ENCODE measurements around the gene SRGAP3. TPM values are rescaled to one million over a fixed set of nuclear protein-coding genes. Genes with fewer than 3 reads are reported as not detected.

Gene SRGAP3
- total and polyA plus RNA-seq, 5 experiments from 2014 or later: 0.73 to 2.5 (median 1.8) TPM

- Mint-ChIP-seq H3K4me3 (no peak overlapping the region), H3K27me3 (no peaks in the 10 kb centered on the region), H3K9me3 (peaks cover 0 to 2% (median 0%) of the 10 kb centered on the region in 9 donors), H3K4me1 (peaks cover 0 to 4% (median 0%) of the 10 kb centered on the region in 4 donors), H3K27ac (no peak overlapping the region), H3K36me3 (peaks cover 0 to 4% (median 0%) of the 10 kb centered on the region in 3 donors)
- ATAC-seq (no peak), DNase-seq (no peak)
- POLR2A ChIA-PET: no interaction called here
Measured at GRCh38 chr3:9231937-9232336, 17.5 kb downstream of the SRGAP3 start.

DNA sequence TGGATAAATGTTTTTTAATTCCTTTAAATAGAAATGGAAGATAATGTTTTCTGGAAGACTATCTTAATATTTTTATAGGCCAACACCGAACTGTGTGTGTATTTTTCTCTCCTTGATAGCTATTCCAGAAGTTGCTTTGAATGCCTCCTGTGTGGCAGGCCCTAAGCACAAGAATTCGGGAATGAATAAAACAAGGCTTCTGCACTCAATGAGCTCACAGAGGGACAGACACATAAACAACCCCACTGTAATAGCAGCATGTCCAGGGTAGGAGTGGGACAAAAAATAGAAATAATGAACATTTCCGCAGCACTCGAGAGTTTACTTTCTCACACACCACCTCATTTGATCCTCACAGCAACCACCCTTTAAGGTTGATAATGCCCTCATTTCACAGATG, 18.0 kb downstream of the SRGAP3 start:
- H3K27ac Mint-ChIP-seq: no peak overlapping the region
- peaks cover 0 to 2% (median 0%) of the 10 kb centered on the region in 9 donors for H3K9me3 Mint-ChIP-seq
- POLR2A ChIA-PET: no interaction called here
- ATAC-seq: no peak
- DNase-seq: no peak
- H3K27me3 Mint-ChIP-seq: no peaks in the 10 kb centered on the region
- peaks cover 0 to 4% (median 0%) of the 10 kb centered on the region in 3 donors for H3K36me3 Mint-ChIP-seq
- H3K4me1 Mint-ChIP-seq: peaks cover 0 to 4% (median 0%) of the 10 kb centered on the region in 4 donors
- H3K4me3 Mint-ChIP-seq: no peak overlapping the region

- H3K27me3 Mint-ChIP-seq: no peaks in the 10 kb centered on the region
- POLR2A ChIA-PET: no interaction called here
- no peak overlapping the region for H3K27ac Mint-ChIP-seq
- no peak for DNase-seq
- H3K4me3 Mint-ChIP-seq: no peak overlapping the region
- peaks cover 0 to 3% (median 0%) of the 10 kb centered on the region in 3 donors for H3K36me3 Mint-ChIP-seq
- peaks cover 0 to 1% (median 0%) of the 10 kb centered on the region in 9 donors for H3K9me3 Mint-ChIP-seq
- ATAC-seq: no peak
- H3K4me1 Mint-ChIP-seq: peaks cover 0 to 4% (median 0%) of the 10 kb centered on the region in 4 donors
Measured at GRCh38 chr3:9231006-9231405, 18.4 kb downstream of the SRGAP3 start.

DNA sequence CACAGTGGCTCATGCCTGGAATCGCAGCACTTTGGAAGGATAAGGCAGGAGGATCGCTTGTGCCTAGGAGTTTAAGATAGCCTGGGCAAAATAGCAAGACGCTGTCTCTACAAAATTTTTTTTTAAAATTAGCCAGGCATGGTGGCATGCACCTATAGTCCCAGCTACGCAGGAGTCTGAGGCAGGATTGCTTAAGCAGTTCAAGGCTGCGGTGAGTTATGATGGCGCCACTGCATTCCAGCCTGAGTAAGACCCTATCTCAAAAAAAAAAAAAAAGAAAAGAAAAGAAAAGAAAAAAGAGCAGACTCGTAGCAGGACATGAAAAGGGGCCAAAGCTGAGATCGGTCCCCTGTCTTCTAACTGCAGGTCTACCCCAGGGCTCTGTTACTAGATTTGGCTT, 18.9 kb downstream of the SRGAP3 start:
- H3K36me3 Mint-ChIP-seq: no peaks in the 10 kb centered on the region
- no peak overlapping the region for H3K27ac Mint-ChIP-seq
- no peaks in the 10 kb centered on the region for H3K9me3 Mint-ChIP-seq
- POLR2A ChIA-PET: no interaction called here
- H3K4me1 Mint-ChIP-seq: peaks cover 0 to 4% (median 0%) of the 10 kb centered on the region in 4 donors
- ATAC-seq (no peak), DNase-seq (no peak)
- H3K27me3 Mint-ChIP-seq: no peaks in the 10 kb centered on the region
- no peak overlapping the region for H3K4me3 Mint-ChIP-seq

DNA sequence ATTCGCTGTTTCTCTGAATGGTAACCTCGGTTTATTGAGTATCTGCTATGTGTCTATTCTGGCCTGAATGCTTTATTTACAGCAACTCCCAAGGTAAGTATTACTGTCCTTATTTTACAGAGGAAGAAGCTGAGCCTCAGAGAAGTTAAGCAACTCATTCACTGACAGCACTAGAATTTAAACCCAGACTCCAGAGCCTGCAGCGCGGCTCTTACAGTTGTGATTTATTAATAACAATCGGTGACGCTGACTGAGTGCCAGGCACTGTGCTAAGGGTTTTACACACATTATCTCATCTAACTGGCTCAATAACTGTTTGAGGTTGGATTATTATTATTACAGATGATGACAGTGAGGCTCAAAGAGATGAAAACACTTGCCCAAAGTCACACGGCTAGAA, 19.6 kb downstream of the SRGAP3 start:
- DNase-seq: no peak
- Mint-ChIP-seq H3K4me3 (no peak overlapping the region), H3K36me3 (no peaks in the 10 kb centered on the region), H3K27me3 (no peaks in the 10 kb centered on the region), H3K4me1 (peaks cover 0 to 4% (median 0%) of the 10 kb centered on the region in 4 donors), H3K27ac (no peak overlapping the region), H3K9me3 (no peaks in the 10 kb centered on the region)
- no peak for ATAC-seq
- POLR2A ChIA-PET: no interaction called here

- Mint-ChIP-seq H3K27ac (no peak overlapping the region), H3K9me3 (no peaks in the 10 kb centered on the region), H3K4me1 (peaks cover 0 to 4% (median 0%) of the 10 kb centered on the region in 4 donors), H3K27me3 (no peaks in the 10 kb centered on the region), H3K4me3 (no peak overlapping the region), H3K36me3 (no peaks in the 10 kb centered on the region)
- POLR2A ChIA-PET: no interaction called here
- DNase-seq (no peak), ATAC-seq (no peak)
Measured at GRCh38 chr3:9229325-9229724, 20.1 kb downstream of the SRGAP3 start.

DNA sequence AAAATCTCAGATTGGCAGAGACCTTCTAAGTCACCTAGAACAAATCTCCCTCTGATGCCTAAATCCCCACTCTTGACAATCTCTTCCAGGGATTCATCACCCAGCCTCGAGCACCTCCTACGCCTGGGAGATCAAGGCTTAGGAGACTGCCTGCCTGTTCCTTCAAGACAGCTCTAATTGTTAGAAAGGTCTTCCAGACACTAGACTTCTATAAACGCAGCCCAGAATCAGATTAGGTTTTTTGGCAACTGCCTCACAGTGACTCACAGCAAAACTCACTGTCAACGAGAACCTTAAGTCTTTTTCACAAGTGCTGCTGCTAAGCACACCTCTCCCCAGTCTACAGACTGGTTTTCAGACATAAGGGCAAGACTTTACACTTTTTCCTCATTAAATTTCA, 23.1 kb downstream of the SRGAP3 start:
- DNase-seq: no peak
- Mint-ChIP-seq H3K4me1 (peaks cover 0 to 4% (median 0%) of the 10 kb centered on the region in 4 donors), H3K4me3 (no peak overlapping the region), H3K36me3 (no peaks in the 10 kb centered on the region), H3K27ac (no peak overlapping the region), H3K9me3 (no peaks in the 10 kb centered on the region), H3K27me3 (no peaks in the 10 kb centered on the region)
- POLR2A ChIA-PET: no interaction called here
- ATAC-seq: no peak

- Mint-ChIP-seq H3K27me3 (no peaks in the 10 kb centered on the region), H3K4me3 (no peak overlapping the region), H3K4me1 (peaks cover 0 to 4% (median 0%) of the 10 kb centered on the region in 4 donors), H3K27ac (no peak overlapping the region), H3K9me3 (no peaks in the 10 kb centered on the region), H3K36me3 (no peaks in the 10 kb centered on the region)
- DNase-seq (no peak), ATAC-seq (no peak)
- POLR2A ChIA-PET: no interaction called here
Measured at GRCh38 chr3:9225268-9225667, 24.2 kb downstream of the SRGAP3 start.

GRCh38 chr3:9224490-9224889, 25.0 kb downstream of the SRGAP3 start:
- Mint-ChIP-seq H3K36me3 (no peaks in the 10 kb centered on the region), H3K27me3 (no peaks in the 10 kb centered on the region), H3K9me3 (no peaks in the 10 kb centered on the region), H3K27ac (no peak overlapping the region), H3K4me1 (peaks cover 0 to 2% (median 0%) of the 10 kb centered on the region in 4 donors), H3K4me3 (no peak overlapping the region)
- no peak for ATAC-seq
- no peak for DNase-seq
- POLR2A ChIA-PET: no interaction called here

- no peaks in the 10 kb centered on the region for H3K9me3 Mint-ChIP-seq
- POLR2A ChIA-PET: no interaction called here
- no peak overlapping the region for H3K4me3 Mint-ChIP-seq
- peaks cover 0 to 2% (median 0%) of the 10 kb centered on the region in 4 donors for H3K4me1 Mint-ChIP-seq
- no peak overlapping the region for H3K27ac Mint-ChIP-seq
- DNase-seq (no peak), ATAC-seq (no peak)
- H3K36me3 Mint-ChIP-seq: no peaks in the 10 kb centered on the region
- no peaks in the 10 kb centered on the region for H3K27me3 Mint-ChIP-seq
Measured at GRCh38 chr3:9223672-9224071, 25.8 kb downstream of the SRGAP3 start.

- no peak overlapping the region for H3K4me3 Mint-ChIP-seq
- no peaks in the 10 kb centered on the region for H3K36me3 Mint-ChIP-seq
- no peaks in the 10 kb centered on the region for H3K4me1 Mint-ChIP-seq
- DNase-seq (no peak), ATAC-seq (no peak)
- no peak overlapping the region for H3K27ac Mint-ChIP-seq
- POLR2A ChIA-PET: no interaction called here
- no peaks in the 10 kb centered on the region for H3K9me3 Mint-ChIP-seq
- H3K27me3 Mint-ChIP-seq: no peaks in the 10 kb centered on the region
Measured at GRCh38 chr3:9222956-9223639, 26.3 kb downstream of the SRGAP3 start.

DNA sequence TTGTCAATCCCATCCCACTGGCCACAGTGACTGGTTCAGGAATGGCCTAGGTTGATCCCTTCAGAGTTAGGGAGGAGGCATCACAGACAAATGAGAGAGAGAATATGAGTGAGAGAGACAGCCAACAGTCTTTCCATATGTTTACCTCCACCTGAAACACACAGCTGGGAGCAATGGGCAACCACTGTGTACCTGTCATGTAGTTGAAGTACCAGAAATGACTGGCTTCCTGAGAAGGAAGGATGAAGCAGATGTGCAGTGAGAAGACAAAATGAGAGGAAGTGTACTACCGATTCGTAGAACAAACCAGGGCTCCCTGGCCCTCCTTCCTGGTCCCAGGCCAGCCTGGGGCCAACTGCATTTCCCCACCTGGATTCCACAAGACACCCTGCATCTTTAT, 27.4 kb downstream of the SRGAP3 start:
- H3K27ac Mint-ChIP-seq: no peak overlapping the region
- no peaks in the 10 kb centered on the region for H3K36me3 Mint-ChIP-seq
- no peaks in the 10 kb centered on the region for H3K4me1 Mint-ChIP-seq
- POLR2A ChIA-PET: no interaction called here
- no peaks in the 10 kb centered on the region for H3K9me3 Mint-ChIP-seq
- DNase-seq (no peak), ATAC-seq (no peak)
- no peaks in the 10 kb centered on the region for H3K27me3 Mint-ChIP-seq
- H3K4me3 Mint-ChIP-seq: no peak overlapping the region

DNA sequence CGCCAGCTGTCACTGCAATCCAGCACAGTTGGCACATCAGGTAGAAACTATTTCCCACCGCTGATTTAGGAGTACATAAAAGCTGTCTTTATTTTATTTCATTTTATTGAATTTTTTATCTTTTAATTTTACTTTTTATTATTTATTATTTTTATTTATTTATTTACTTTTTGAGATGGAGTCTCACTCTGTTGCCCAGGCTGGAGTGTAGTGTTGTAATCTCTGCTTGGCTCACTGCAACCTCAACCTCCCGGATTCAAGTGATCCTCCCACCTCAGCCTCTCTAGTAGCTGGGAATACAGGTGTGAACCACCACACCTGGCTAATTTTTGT, 31.0 kb downstream of the SRGAP3 start:
- POLR2A ChIA-PET: no interaction called here
- H3K27me3 Mint-ChIP-seq: peaks cover 0 to 4% (median 0%) of the 10 kb centered on the region in 5 donors
- H3K4me1 Mint-ChIP-seq: no peaks in the 10 kb centered on the region
- H3K9me3 Mint-ChIP-seq: no peaks in the 10 kb centered on the region
- no peak overlapping the region for H3K27ac Mint-ChIP-seq
- no peak overlapping the region for H3K4me3 Mint-ChIP-seq
- H3K36me3 Mint-ChIP-seq: no peaks in the 10 kb centered on the region
- ATAC-seq: no peak
- no peak for DNase-seq

- Mint-ChIP-seq H3K9me3 (no peaks in the 10 kb centered on the region), H3K27me3 (peaks cover 0 to 4% (median 0%) of the 10 kb centered on the region in 5 donors), H3K36me3 (no peaks in the 10 kb centered on the region), H3K4me1 (no peaks in the 10 kb centered on the region), H3K4me3 (no peak overlapping the region), H3K27ac (no peak overlapping the region)
- POLR2A ChIA-PET: no interaction called here
- DNase-seq (no peak), ATAC-seq (no peak)
Measured at GRCh38 chr3:9217784-9218513, 31.5 kb downstream of the SRGAP3 start.

All from naive thymus-derived CD8-positive, alpha-beta T cell (primary cell).